NCI-H460 (cell line): Measurements from ENCODE around the gene FOXN1. TPM values are rescaled to one million over a fixed set of nuclear protein-coding genes. Genes with fewer than 3 reads are reported as not detected.
A peak's percentile ranks its signal among the peaks of the same experiment; 100 is the strongest.

ENCODE experiments used
- DNase-seq: peaks from one replicate; pipeline ENCODE4 v3.0.0-alpha.2; 2016; ENCODE audit warnings: low read depth; ENCODE audit errors: extremely low read depth
- total RNA-seq: library from RNA; depleted of rRNA; stranded (reverse); fragments of >200 nt; shearing (Covaris generic); gene quantifications from 2 replicates; pipeline ENCODE4 v1.2.3, GENCODE V29; 2014

The FOXN1 gene
- total RNA-seq, 1 experiment from 2014 or later: not detected

DNA sequence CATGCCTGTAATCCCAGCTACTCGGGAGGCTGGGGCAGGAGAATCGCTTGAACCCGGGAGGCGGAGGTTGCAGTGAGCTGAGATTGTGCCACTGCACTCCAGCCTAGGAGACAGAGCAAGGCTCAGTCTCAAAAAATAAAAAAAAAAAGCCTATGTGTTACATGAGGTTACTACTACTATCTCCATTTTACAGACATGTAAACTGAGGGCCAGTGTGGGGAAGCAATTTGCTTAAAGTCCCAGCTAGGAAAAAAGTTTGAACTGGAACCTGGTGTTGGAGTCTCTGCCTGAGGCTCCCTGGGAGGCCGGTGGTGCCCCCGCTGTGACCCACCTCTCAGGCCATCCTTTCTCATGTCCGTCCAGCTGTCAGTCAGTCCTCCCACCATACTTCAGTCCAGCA, 28.2 kb upstream of the FOXN1 start:
- DNase-seq: no peak

DNA sequence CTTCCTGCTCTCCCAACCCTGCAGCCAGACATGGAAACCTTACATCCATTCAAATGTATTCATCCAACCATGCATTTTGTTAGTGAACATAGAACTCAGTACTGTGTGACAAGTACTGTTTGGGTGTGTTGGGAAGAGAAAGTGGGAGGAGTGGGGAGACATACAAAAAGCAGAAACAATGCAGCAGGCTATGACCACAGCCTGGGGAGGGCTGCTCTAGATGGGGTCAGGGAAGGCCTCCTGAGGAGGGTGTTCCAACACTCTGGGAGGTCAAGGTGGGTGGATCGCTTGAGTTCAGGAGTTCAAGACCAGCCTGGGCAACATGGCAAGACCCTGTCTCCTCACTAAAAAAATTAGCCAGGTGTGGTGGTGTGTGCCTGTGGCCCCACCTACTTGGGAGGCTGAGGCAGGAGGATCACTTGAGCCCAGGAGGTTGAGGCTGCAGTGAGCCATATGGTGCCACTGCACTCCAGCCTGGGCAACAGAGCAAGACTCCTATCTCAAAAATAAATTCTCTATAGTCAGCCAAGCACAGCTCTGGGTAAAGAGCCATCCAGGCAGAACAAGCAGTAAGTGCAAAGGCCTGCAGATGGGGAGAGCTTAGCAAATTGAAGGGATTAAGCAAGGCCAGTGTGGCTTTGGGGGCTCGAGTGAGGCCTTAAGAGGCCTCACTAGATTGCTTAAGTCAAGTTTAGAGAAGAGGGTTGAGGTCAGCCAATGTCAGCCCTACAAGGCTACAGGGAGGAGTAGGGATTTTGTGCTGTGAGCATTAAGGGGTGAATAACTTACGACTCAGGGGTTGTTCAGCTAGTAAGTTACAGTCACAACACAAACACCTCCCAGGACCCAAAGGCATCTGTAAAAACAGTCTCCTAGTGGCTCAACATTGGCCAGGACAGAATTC, 27.2 kb upstream of the FOXN1 start:
- DNase-seq: no peak

DNA sequence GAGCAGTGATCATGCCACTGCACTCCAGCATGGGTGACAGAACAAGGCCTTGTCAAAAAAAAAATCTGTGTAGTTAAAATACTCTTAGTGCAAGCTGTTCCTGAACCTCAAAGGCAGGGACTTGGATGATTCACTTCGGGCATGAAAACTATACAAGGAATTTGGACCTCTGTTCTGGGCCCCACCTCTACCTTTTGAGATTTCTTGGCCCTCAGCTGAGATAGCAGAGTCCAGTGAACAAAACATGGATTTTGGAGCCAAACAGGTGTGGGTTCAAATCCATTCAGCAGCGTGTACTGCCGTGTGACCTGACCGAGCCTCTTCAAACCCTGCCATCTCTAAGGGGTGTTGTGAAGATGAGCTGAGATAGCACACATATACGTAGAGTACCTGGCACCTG, 25.9 kb upstream of the FOXN1 start:
- DNase-seq: no peak

DNA sequence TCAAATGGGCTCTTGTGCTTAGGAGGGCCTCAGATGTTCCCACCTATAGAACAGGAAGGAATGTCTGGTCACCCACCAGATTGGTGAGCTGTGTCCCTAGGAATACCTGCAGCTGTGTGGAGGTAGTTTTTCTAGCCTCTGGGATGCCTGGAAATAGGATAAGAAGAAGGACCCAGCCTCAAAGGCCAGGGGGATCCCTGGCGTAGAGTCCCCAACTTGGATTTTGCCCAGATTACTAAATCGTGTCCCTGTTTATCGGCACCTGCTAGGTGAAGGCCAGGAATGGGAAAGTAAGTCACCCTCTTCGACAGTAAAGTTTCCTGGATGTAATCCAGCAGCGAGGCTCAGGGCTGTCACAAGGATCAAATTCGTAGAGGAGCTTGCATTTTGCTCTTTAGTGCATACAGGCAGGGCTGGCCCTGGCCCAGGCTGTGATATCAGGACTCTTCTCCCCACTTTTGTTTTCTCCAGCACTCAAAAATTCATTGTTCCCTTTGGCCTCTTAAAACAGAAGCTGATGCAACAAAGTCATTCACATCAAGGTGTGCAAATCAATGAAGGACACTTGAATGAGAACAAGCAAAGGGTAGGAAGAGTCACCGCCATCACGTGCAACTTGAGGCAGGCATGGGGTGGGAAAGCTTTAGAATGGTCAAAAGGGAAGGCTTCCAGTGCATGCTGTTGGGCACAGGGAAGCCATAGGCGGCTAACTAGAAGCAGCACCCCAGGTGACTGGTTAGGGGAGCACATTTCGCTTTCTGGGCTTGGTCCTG, 25.2 kb upstream of the FOXN1 start:
- DNase-seq: no peak

DNA sequence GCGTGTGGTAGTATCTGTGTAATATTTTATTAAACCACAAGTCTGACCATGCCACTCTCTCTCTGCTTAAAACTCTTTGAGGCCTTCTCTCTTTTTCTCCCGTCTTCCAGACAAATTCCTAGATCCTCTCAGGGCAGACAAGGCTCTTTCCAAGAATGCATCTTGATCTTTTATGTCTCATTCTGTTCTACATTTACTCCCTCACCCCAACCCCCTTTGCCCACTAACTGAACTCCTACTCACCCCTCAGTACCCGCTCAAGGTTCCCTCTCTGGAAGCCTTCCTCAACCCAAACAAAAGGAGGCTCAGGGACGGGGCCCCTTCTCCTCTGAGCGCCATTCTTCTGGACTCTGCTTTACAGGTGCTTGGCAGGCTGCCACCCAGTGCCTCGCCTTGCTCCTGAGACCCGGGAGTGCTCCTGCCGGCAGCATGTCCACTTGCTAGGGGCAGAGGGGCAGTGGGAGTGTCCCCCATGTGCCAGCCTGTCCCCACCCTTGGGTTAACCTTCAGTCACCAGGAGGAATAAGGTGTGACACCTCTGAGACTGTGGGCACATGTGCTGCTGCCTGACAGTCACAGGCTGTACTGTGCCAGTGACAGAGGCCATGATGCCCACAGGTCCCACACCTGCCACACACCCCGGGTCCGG, 23.5 kb upstream of the FOXN1 start:
- no peak for DNase-seq

DNA sequence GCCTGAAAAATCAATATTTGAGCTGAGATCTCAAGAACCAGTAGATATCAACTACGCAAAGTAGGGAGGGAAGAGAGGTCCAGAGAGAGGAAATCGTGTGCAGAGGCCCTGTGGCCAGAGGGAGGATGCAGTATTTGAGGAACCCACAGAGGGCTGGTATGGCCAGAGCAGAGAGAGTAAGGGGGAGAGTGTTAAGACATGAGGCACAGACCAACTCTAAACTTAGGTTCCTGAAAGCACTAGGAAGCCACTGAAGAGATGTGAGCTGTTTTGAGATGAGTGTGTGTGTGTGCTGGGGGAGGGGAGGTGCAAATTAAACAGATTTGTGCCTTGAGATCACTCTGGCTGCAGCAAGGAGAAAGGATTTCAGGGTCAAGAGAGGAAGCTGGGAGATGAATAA, 21.9 kb upstream of the FOXN1 start:
- no peak for DNase-seq

DNA sequence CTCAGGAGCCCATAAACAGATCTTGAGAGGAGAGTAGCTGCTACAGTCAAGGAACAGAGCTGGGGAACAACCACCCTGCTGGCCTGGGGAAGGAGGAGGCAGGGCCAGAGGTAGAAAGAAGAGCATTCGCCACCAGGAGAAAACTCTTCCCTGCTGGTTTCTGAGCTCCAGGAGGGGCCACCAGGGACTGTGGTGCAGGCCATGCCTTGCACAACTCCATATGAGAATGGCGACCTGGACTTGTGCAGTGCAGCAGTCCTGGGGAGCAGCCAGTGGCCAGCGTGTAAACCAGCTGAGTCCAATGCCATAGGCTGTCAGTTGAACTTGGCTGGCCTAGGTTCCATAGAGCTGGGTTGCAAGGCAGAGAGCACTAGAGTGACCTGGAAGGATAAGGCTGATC, 21.1 kb upstream of the FOXN1 start:
- DNase-seq: no peak

DNA sequence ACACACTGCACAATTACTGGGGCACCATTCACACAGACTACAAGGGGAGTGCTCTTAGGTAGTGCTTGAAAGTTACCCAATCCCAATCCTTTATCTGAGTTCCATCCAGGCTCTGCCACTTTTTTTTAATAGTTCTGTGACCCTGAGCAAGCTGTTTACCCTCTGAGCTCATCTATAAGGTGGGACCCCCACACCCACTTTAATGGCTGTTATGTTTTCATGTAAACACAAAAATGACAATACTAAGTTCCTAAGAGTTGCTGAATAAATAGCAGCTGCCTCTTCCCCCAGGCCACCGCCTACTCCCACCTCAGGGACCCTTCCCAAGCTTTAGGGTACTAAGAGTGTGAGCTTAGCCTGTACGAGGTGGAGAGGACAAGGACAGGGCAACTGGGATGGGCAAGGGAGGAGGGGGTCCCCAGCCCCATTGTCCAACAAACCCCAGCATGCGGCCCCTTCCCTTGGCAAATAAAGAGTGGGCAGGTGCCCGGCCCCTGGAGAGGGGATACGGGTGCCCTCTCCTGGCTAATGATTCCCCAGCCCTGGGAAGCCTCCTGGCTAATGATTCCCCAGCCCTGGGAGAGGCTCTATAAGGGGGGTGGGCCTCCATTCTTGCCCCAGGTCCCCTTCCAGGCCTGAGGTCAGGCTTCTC, 18.1 kb upstream of the FOXN1 start:
- no peak for DNase-seq

DNA sequence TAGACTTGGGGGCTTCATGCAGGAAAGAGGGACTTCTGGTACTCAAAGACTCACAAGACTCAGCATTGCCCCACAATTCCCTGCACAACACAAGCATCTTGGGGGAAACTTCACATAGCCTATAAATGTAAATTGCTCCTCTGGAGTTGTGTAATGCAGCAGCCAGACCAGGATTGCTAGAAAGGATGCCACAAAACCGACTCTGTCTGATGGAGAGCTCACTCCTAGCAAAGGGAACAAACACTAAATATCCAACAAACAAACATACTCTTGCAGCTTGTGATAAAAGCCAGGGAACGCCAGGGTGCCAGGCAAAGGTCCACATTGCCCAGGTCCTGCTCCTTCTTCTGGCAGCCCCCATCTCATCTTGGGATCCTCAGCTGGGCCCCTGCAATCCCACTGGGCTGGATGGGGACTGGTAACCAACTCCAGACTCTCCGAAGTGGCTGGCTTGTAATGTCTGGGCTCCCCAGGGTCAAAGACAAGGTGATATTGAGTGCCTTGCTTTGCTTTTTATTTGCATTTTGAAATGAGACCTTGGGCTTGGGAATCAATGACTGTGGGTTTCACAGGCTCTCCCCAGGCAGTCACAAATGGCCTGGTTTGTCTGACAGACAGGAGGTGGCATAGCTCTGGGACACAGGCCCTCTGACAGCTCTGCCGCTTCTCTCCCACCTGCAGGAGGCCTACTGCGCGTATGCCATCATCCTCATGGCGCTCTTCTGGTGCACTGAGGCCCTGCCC, 17.4 kb upstream of the FOXN1 start:
- no peak for DNase-seq

DNA sequence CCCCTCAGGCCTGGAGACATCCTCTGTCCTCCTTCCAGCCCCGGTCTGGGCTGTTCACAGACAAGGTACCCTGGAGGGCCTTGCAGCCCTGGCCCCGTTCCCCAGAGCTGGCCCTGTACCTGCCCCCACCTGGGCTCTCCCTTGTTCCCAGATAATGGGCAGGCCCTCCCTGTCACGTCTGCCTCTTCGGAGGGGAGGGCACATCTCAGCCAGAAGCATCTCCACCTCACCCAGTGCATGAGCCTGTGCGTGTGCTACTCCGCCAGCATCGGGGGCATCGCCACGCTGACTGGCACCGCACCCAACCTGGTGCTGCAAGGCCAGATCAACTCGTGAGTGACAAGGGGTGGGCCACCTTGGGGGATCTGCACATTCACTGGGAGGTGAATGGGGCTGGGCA, 14.9 kb upstream of the FOXN1 start:
- no peak for DNase-seq

DNA sequence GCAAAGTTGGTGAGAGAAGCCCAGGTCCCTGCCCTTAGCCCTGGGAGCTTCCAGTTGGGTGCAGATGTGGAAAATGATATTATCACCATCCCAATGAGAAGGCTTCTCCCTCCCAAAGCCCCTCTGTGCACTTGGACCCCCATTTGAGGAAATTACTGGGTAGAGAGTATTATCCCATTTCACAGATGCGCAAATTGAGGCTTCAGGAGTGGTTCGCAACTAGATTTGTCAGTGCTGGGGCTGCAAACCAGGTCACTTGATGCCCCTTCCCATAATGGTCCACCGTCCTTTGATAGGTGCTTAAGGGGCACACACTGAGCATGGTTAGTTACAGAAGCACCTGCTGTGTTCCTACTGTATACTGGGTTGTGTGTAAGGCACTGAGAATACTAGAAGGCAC, 14.3 kb upstream of the FOXN1 start:
- no peak for DNase-seq

DNA sequence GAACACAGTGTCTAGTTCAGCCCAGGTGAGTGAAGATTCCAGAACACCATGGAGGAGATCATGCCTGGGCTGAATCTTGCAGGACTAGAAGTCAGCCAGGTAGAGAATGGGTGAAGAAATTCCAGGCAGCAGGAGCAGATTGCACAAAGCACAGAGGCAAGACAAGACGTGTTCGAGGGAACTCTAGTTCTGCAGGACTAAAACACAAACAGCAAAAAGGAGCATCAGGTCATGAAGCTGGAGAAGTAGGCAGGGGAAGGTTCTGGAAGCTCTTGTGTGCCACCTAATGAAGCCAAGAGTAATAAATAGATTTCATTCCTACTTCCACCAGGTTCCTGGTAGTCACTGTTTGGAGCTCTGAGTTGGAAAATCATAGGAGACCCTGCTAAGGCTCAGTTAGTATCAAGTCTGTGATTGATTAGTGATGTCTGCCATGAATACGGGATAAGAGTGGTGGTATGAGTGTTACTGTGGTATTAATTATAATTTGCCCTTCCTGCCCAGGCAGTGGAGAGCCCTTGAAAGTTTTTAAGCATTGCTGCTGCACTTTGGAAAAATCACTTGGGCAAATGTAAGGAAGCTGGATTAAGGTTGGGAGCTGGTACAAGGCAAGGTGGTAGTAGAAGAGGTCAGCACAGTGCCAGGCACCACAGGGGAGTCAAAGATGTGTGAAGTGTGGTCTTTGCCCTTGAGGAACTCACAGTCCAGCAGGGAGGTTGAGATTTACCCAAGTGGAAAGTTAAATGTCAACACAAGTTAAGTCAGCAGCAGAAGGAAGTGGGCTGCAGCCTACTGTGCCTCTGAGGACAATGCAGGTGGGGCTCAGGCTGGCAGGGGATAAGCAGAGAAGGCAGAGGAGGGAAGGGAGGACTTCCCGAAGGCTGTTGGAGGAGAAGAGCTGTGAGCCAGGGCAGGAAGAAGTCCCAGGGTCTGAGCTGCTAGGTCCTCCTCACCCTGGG, 13.5 kb upstream of the FOXN1 start:
- no peak for DNase-seq

DNA sequence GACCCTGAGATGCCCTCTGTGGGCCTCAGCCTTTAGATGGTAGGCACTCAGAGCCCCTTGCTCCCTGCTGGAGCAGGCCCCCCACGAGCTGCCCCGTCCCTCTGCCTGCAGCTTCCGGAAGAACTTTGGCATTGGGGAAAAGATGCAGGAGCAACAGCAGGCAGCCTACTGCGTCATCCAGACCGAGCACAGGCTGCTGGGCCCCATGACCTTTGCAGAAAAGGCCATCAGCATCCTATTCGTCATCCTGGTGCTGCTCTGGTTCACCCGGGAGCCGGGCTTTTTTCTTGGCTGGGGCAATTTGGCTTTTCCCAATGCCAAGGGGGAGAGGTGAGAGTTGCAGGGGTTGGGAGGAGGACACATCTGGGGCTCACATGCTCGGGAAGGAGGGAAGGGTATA, 12.7 kb upstream of the FOXN1 start:
- DNase-seq: no peak

DNA sequence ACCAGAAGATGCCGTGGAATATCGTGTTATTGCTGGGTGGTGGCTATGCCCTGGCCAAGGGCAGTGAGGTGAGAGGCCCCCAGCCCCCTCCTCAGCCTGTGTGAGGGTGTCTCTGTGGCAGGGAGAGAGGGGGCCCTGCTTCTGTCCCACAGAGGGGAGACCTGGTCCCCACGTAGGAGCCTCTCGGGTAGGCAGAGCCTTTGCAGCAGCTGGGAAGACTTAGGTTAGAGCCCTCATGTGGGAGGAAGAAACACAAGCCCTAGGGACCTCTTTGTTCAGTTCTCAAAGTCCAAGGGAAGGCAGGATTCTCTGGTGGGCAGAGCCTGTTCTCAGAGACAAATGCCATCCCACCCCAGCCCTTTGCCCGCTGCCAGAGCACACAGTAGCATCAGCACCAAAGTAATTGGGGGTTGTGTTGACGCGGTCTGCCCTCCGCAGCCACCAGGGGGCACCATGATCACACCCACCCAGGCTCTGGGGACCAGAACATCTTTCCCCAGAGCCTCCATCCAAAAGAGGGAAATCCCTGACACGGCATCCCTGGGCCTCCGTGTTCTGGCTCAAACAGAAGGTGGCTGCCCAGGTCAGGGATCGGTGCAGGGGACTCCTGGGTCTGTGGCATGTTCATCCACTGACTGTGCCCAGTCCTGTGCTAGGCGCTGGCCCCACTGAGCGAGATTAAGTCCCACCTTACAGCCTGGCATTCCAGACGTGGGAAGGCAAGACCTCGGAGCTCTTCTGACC, 11.5 kb upstream of the FOXN1 start:
- peak; percentile 54 for DNase-seq

DNA sequence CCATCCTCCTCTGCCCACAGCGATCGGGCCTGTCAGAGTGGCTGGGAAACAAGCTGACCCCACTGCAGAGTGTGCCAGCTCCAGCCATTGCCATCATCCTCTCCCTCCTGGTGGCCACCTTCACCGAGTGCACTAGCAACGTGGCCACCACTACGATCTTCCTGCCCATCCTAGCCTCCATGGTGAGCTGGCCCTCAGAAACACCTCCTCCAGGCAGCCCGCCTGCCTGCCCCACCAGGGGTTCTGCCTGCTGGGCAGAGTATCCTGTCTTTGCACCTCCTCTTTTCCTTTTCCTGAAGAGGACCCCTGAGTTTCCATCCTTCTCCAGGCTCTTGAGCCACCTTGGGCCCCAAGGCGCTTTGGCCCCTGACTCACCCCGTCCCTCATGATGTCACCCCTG, 10.5 kb upstream of the FOXN1 start:
- no peak for DNase-seq

DNA sequence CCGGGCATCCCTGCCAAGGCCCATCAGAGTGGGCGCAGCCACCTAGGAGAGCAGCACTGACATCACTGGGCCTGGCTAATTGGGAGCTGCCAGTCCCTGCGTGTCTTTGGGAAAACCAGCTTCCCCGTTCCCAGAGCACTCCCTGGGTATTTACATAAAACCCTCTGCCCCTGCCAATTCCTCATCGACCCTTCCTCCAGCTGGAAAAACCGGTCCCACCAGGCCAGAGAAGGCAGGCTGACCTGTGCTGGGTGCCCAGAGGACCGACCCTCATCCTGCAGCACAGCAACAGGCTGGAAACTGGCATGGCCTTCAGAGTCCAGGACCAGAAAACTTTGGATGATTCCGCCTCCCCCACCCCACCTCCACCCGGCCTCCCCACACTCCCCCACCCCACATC, 8.2 kb upstream of the FOXN1 start:
- DNase-seq: no peak

DNA sequence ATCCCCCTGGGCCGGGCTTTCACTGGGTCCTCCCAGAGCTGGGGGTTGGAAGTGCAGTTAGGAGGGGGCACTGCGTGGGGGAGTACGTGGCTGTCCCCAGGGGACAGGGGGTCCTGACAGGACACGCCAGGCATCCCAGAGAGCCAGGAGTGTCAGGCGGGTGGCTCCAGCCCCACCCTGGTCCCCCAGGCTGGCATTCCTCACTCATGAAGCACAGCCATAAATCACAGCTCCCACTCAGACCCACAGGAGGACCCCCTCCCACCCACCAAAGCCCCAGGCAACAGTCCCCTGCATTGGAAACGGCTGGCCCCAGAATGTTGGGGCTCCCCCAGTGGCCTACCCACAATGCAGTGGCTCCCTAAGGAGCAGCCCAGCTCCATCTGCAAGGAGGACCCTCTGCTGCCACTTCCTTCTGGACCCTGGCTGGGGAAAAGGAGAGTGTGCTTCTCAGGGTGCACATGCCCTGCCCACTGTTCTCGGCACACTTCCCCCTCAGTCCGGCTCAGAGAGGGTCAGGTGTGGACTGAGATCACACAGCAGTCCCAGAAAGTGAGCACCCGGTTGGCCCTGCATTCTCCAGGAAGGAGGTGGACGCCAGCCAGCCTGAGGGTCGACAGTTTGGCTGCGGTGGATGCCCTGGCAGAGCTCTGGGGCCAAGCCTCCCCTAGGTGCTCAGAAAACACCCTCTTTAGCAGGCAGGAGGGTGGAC, 7.3 kb upstream of the FOXN1 start:
- DNase-seq: no peak

DNA sequence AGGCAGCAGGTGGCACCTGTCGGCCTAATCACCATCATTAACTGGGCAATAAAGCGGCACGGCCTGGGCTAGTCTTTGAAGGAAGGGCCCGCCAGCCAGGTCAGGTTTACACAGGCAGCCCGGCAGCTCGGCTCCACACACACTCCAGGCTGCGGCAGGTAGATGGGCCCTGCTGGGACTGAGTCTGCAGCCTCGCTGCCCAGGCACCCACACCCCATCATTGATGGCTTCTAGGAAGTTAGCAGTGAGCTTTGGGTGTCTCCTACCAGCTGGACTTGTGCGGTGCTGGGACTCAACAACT, 6.8 kb upstream of the FOXN1 start:
- DNase-seq: no peak
